K562 (cell line): ENCODE data around the gene CREB3L4. TPM values are rescaled to one million over a fixed set of nuclear protein-coding genes. Genes with fewer than 3 reads are reported as not detected.
A peak's percentile ranks its signal among the peaks of the same experiment; 100 is the strongest.

Experiments
- CXXC5 ChIP-seq: fragments of 250-450 bp; sonication (Bioruptor Pico); IDR thresholded peaks from 2 replicates; pipeline ENCODE4 v1.8.0; 2022; ENCODE audit warnings: inconsistent platforms, mild to moderate bottlenecking, moderate library complexity
- NFIC ChIP-seq: fragments of 450-650 bp; IDR thresholded peaks from 2 replicates; pipeline ENCODE4 v1.6.1; 2017; ENCODE audit warnings: mild to moderate bottlenecking, inconsistent platforms
- SMAD4 ChIP-seq: fragments of 250-450 bp; sonication (Bioruptor Pico); conservative IDR thresholded peaks from 2 replicates; pipeline ENCODE4 v1.8.0; 2021; ENCODE audit warnings: inconsistent platforms, mild to moderate bottlenecking, moderate library complexity
- TAF9B ChIP-seq: fragments of 450-650 bp; IDR thresholded peaks from 2 replicates; pipeline ENCODE4 v1.6.1; 2018; ENCODE audit warnings: mild to moderate bottlenecking; ENCODE audit not compliant: partially characterized antibody
- TBP ChIP-seq: optimal IDR thresholded peaks from 2 replicates; pipeline ENCODE3; 2011; ENCODE audit warnings: low read depth, low read length, improper control_type of control experiment
- ZNF134 ChIP-seq: fragments of 250-450 bp; sonication (Bioruptor Pico); conservative IDR thresholded peaks from 2 replicates; pipeline ENCODE4 v1.4.0; 2020
- ZNF311 ChIP-seq: fragments of 250-450 bp; sonication (Bioruptor Pico); IDR thresholded peaks from 2 replicates; pipeline ENCODE4 v1.4.0; 2020; ENCODE audit warnings: mild to moderate bottlenecking, moderate library complexity
- ZNF766 ChIP-seq: fragments of 200-800 bp; sonication (Bioruptor generic); conservative IDR thresholded peaks from 2 replicates; pipeline ENCODE4 v1.6.1; 2016; ENCODE audit warnings: missing genetic modification characterization, missing compliant biosample characterization
- polyA plus RNA-seq, 8 experiments: library from polyadenylated mRNA; depleted of rRNA in 4 of 8; stranded (reverse) in 5 of 8; unstranded in 3 of 8; fragments of >200 nt; fragmentation: Nextera tagmentation in 2 of 8; fragmentation: Illumina TruSeq in 1 of 8; extraction: Ambion mirVana in 2 of 8; extraction: Trizol in 1 of 8; gene quantifications; 2 replicates each; pipeline versions ENCODE4 v1.2.1 to v1.2.3, GENCODE V29; 2011 to 2014; ENCODE audit warnings: inconsistent platforms in 1 of 8, missing spikeins in 1 of 8
- total RNA-seq, 7 experiments: library from RNA; depleted of rRNA in 6 of 7; stranded (reverse); fragments of >200 nt in 6 of 7; fragmentation: Illumina TruSeq in 2 of 7; extraction: Trizol in 2 of 7; gene quantifications; 2 replicates each; pipeline versions ENCODE4 v1.2.1 to v1.2.3, GENCODE V29; 2011 to 2021; ENCODE audit warnings: low replicate concordance in 1 of 7
- TF ChIP-seq, protein P1 (sequence below): fragments of 450-650 bp; formaldehyde crosslinking; IDR thresholded peaks from 2 replicates; pipeline ENCODE4 v1.4.0; 2020; ENCODE audit warnings: mild to moderate bottlenecking, moderate library complexity
- TF ChIP-seq, protein P2 (sequence below): fragments of 450-650 bp; IDR thresholded peaks from 2 replicates; pipeline ENCODE4 v1.6.1; 2016; ENCODE audit warnings: mild to moderate bottlenecking
- TF ChIP-seq, protein P3 (sequence below): sonication (generic); formaldehyde crosslinking; IDR thresholded peaks from 2 replicates; pipeline ENCODE4 v1.4.0; 2020; ENCODE audit warnings: mild to moderate bottlenecking, missing genetic modification reagents
- TF ChIP-seq, protein P4 (sequence below): fragments of 250-450 bp; sonication (Bioruptor Pico); IDR thresholded peaks from 2 replicates; pipeline ENCODE4 v1.5.0; 2022; ENCODE audit warnings: mild to moderate bottlenecking
- TF ChIP-seq, protein P5 (sequence below): sonication (generic); formaldehyde crosslinking; IDR thresholded peaks from 2 replicates; pipeline ENCODE4 v1.8.0; 2022; ENCODE audit warnings: mild to moderate bottlenecking, missing genetic modification reagents

CREB3L4 gene
- total and polyA plus RNA-seq, 9 of the 15 experiments (the other 6 are each of a cell fraction or from before 2014, with no cell fraction given), result 9.9 to 18.6 (median 13.9) TPM

DNA sequence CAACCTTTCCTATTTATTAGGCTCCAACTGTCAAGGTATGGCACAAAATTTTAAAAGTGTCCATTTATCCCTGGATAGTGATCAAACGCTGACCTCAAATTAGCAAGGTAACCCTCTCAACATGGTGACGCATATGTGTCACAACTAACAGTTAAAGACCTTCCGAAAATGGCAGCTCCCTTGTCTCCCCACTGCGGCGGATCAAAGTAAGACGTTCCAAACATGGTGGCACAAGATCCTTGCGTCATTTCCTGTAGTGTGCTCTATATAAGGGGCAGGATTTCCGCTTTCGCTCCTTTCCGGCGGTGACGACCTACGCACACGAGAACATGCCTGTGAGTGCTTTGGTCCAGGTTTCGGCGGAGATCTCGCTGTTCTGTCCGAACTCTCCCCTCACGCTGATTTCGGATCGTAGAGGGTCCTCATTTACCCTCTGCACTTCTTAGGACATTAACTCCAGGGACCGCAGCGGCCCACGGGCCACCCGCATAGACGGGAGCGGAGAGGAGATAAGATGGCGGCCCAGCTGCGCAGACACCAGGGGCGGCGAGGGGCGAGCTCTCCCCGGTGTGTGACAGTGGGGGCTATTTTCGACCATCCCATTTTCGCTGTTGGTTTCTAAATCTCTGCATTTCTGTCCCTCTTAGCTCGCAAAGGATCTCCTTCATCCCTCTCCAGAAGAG, 22.9 kb downstream of the CREB3L4 start, which contains the start of gene RPS27 (continued):
- TF ChIP-seq, protein P1, sequence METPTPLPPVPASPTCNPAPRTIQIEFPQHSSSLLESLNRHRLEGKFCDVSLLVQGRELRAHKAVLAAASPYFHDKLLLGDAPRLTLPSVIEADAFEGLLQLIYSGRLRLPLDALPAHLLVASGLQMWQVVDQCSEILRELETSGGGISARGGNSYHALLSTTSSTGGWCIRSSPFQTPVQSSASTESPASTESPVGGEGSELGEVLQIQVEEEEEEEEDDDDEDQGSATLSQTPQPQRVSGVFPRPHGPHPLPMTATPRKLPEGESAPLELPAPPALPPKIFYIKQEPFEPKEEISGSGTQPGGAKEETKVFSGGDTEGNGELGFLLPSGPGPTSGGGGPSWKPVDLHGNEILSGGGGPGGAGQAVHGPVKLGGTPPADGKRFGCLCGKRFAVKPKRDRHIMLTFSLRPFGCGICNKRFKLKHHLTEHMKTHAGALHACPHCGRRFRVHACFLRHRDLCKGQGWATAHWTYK (CRISPR knock-in tag), result 0 out of 2 replicates have a peak, but pooled peaks have one; percentile 43
- TF ChIP-seq, protein P2, sequence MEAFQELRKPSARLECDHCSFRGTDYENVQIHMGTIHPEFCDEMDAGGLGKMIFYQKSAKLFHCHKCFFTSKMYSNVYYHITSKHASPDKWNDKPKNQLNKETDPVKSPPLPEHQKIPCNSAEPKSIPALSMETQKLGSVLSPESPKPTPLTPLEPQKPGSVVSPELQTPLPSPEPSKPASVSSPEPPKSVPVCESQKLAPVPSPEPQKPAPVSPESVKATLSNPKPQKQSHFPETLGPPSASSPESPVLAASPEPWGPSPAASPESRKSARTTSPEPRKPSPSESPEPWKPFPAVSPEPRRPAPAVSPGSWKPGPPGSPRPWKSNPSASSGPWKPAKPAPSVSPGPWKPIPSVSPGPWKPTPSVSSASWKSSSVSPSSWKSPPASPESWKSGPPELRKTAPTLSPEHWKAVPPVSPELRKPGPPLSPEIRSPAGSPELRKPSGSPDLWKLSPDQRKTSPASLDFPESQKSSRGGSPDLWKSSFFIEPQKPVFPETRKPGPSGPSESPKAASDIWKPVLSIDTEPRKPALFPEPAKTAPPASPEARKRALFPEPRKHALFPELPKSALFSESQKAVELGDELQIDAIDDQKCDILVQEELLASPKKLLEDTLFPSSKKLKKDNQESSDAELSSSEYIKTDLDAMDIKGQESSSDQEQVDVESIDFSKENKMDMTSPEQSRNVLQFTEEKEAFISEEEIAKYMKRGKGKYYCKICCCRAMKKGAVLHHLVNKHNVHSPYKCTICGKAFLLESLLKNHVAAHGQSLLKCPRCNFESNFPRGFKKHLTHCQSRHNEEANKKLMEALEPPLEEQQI, result peak; percentile 61; the same call in 1 of the 2 replicates
- peak; percentile 83 for TF ChIP-seq NFIC
- no peak for TF ChIP-seq ZNF134 (CRISPR knock-in tag)
- TF ChIP-seq, protein P3, sequence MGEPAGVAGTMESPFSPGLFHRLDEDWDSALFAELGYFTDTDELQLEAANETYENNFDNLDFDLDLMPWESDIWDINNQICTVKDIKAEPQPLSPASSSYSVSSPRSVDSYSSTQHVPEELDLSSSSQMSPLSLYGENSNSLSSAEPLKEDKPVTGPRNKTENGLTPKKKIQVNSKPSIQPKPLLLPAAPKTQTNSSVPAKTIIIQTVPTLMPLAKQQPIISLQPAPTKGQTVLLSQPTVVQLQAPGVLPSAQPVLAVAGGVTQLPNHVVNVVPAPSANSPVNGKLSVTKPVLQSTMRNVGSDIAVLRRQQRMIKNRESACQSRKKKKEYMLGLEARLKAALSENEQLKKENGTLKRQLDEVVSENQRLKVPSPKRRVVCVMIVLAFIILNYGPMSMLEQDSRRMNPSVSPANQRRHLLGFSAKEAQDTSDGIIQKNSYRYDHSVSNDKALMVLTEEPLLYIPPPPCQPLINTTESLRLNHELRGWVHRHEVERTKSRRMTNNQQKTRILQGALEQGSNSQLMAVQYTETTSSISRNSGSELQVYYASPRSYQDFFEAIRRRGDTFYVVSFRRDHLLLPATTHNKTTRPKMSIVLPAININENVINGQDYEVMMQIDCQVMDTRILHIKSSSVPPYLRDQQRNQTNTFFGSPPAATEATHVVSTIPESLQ (CRISPR knock-in tag), result no peak
- TF ChIP-seq, protein P4, sequence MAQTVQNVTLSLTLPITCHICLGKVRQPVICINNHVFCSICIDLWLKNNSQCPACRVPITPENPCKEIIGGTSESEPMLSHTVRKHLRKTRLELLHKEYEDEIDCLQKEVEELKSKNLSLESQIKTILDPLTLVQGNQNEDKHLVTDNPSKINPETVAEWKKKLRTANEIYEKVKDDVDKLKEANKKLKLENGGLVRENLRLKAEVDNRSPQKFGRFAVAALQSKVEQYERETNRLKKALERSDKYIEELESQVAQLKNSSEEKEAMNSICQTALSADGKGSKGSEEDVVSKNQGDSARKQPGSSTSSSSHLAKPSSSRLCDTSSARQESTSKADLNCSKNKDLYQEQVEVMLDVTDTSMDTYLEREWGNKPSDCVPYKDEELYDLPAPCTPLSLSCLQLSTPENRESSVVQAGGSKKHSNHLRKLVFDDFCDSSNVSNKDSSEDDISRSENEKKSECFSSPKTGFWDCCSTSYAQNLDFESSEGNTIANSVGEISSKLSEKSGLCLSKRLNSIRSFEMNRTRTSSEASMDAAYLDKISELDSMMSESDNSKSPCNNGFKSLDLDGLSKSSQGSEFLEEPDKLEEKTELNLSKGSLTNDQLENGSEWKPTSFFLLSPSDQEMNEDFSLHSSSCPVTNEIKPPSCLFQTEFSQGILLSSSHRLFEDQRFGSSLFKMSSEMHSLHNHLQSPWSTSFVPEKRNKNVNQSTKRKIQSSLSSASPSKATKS (CRISPR knock-in tag), result no peak
- TF ChIP-seq ZNF766, result peak; percentile 93
- no peak for TF ChIP-seq ZNF311 (CRISPR knock-in tag)
- TF ChIP-seq, protein P5, sequence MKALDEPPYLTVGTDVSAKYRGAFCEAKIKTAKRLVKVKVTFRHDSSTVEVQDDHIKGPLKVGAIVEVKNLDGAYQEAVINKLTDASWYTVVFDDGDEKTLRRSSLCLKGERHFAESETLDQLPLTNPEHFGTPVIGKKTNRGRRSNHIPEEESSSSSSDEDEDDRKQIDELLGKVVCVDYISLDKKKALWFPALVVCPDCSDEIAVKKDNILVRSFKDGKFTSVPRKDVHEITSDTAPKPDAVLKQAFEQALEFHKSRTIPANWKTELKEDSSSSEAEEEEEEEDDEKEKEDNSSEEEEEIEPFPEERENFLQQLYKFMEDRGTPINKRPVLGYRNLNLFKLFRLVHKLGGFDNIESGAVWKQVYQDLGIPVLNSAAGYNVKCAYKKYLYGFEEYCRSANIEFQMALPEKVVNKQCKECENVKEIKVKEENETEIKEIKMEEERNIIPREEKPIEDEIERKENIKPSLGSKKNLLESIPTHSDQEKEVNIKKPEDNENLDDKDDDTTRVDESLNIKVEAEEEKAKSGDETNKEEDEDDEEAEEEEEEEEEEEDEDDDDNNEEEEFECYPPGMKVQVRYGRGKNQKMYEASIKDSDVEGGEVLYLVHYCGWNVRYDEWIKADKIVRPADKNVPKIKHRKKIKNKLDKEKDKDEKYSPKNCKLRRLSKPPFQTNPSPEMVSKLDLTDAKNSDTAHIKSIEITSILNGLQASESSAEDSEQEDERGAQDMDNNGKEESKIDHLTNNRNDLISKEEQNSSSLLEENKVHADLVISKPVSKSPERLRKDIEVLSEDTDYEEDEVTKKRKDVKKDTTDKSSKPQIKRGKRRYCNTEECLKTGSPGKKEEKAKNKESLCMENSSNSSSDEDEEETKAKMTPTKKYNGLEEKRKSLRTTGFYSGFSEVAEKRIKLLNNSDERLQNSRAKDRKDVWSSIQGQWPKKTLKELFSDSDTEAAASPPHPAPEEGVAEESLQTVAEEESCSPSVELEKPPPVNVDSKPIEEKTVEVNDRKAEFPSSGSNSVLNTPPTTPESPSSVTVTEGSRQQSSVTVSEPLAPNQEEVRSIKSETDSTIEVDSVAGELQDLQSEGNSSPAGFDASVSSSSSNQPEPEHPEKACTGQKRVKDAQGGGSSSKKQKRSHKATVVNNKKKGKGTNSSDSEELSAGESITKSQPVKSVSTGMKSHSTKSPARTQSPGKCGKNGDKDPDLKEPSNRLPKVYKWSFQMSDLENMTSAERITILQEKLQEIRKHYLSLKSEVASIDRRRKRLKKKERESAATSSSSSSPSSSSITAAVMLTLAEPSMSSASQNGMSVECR, result peak; percentile 98
- TF ChIP-seq TAF9B, result peak; percentile 99
- TF ChIP-seq CXXC5 (CRISPR knock-in tag), result peak; percentile 77
- peak; percentile 37; the same call in 1 of the 2 replicates for TF ChIP-seq SMAD4 (CRISPR knock-in tag)
- peak; percentile 100 for TF ChIP-seq TBP
